ENCODE measurements around the gene THAP4. TPM values are rescaled to one million over a fixed set of nuclear protein-coding genes. Genes with fewer than 3 reads are reported as not detected.
"Not testable (repeated sequence)": the region's sequence is repeated elsewhere in the genome, so short reads cannot be mapped to it uniquely, and the experiment has no call there.

THAP4 gene
- total RNA-seq, 2 experiments from 2014 or later = 27.5 to 31.4 TPM

DNA sequence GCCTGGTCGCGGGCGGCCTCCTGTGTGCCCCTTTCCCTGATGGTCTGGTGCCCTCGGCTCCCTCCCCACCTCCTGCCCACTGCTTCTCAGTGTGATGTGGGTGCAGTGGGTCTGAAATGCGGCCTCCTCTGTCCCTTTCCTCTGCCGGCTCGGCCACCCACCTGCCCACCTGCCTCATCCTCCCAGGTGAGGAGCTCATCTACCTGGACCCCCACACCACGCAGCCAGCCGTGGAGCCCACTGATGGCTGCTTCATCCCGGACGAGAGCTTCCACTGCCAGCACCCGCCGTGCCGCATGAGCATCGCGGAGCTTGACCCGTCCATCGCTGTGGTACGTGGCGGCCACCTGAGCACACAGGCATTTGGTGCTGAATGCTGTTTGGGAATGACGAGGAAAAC, 31.4 kb upstream of the THAP4 start:
- Histone ChIP-seq H3K36me3 (ENCODE audit: insufficient read depth, low read length) (peaks cover 45% of the 10 kb centered on the region), H3K9me3 (ENCODE audit: control insufficient read depth in 1 of 2, insufficient read depth in 1 of 2, low read length in 2 of 2) (no peaks in the 10 kb centered on the region), H3K27ac (ENCODE audit: low read depth in 1 of 2, low read length in 2 of 2) (no peak overlapping the region), H3K4me3 (ENCODE audit: low read length) (no peak overlapping the region), H3K4me1 (ENCODE audit: insufficient read depth, low read length) (peaks cover 4% of the 10 kb centered on the region), H3K27me3 (ENCODE audit: control insufficient read depth in 1 of 2, insufficient read depth in 2 of 2, low read length in 2 of 2) (no peaks in the 10 kb centered on the region)
- ChIA-PET POLR2A (no interaction called here), CTCF (no interaction called here)
- no peak for DNase-seq
- no peak for ATAC-seq (ENCODE audit: poor library complexity)
- TF ChIP-seq, protein P1, sequence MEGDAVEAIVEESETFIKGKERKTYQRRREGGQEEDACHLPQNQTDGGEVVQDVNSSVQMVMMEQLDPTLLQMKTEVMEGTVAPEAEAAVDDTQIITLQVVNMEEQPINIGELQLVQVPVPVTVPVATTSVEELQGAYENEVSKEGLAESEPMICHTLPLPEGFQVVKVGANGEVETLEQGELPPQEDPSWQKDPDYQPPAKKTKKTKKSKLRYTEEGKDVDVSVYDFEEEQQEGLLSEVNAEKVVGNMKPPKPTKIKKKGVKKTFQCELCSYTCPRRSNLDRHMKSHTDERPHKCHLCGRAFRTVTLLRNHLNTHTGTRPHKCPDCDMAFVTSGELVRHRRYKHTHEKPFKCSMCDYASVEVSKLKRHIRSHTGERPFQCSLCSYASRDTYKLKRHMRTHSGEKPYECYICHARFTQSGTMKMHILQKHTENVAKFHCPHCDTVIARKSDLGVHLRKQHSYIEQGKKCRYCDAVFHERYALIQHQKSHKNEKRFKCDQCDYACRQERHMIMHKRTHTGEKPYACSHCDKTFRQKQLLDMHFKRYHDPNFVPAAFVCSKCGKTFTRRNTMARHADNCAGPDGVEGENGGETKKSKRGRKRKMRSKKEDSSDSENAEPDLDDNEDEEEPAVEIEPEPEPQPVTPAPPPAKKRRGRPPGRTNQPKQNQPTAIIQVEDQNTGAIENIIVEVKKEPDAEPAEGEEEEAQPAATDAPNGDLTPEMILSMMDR (IDR thresholded peaks at IDR 0.05) = no peak
- H3K27ac Mint-ChIP-seq = no peak overlapping the region
- no peaks in the 10 kb centered on the region for H3K9me3 Mint-ChIP-seq
- no peak overlapping the region for H3K4me3 Mint-ChIP-seq
- no peaks in the 10 kb centered on the region for H3K27me3 Mint-ChIP-seq
- peaks cover 5% of the 10 kb centered on the region for H3K4me1 Mint-ChIP-seq (ENCODE audit: low read depth)
- intact Hi-C loops (cut with DNase I, micrococcal nuclease) = no loop called here
- peaks cover 38% of the 10 kb centered on the region for H3K36me3 Mint-ChIP-seq (ENCODE audit: low read depth)

DNA sequence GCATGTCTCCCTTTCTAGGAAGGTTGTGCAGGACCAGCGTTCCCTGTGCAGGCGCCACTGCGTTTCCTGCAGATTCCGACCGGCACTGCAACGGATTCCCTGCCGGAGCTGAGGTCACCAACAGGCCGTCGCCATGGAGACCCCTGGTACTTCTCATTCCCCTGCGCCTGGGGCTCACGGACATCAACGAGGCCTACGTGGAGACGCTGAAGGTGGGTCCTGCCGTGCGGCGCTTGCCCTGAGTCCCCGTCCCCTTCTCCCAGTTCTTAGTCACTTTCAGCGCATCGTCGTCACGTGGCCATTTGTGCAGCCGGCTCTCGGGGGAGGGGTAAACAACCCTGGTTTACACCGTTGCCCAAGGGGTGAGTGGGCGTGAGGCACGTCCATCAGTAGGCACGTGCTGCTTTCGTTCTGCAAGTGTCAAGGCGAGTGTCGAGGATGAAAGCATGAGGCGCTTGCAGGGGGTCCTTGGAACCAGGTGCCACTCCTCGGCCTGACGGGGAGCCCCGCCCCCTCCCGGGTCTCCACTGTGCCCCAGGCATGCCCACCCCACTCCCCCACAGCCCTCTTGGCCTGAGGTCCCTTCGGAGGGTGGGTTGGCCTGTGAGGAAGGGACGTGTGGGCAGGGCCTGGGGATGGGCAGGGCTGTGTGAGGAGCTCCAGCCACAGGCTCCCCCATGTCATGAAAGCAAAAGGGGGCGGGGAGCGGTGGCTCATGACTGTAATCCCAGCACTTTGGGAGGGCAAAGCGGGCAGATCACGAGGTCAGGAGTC, 29.9 kb upstream of the THAP4 start:
- H3K27ac Mint-ChIP-seq = no peak overlapping the region
- Histone ChIP-seq H3K4me1 (ENCODE audit: insufficient read depth, low read length) (peaks cover 4% of the 10 kb centered on the region), H3K27ac (ENCODE audit: low read depth in 1 of 2, low read length in 2 of 2) (no peak overlapping the region), H3K27me3 (ENCODE audit: control insufficient read depth in 1 of 2, insufficient read depth in 2 of 2, low read length in 2 of 2) (no peaks in the 10 kb centered on the region), H3K36me3 (ENCODE audit: insufficient read depth, low read length) (peaks cover 44% of the 10 kb centered on the region), H3K9me3 (ENCODE audit: control insufficient read depth in 1 of 2, insufficient read depth in 1 of 2, low read length in 2 of 2) (no peaks in the 10 kb centered on the region), H3K4me3 (ENCODE audit: low read length) (no peak overlapping the region)
- H3K9me3 Mint-ChIP-seq = no peaks in the 10 kb centered on the region
- ChIA-PET POLR2A (no interaction called here), CTCF (no interaction called here)
- H3K4me3 Mint-ChIP-seq = no peak overlapping the region
- H3K36me3 Mint-ChIP-seq (ENCODE audit: low read depth) = peaks cover 44% of the 10 kb centered on the region
- ATAC-seq (ENCODE audit: poor library complexity) = no peak
- TF ChIP-seq, protein P1 (IDR thresholded peaks at IDR 0.05) = no peak
- intact Hi-C loops (cut with DNase I, micrococcal nuclease) = loop anchor here in 1 of 2 experiments (2.0 kb wide), 1 partner anchor 212 kb away; no protein-coding TSS in a partner anchor
- no peaks in the 10 kb centered on the region for H3K27me3 Mint-ChIP-seq
- peaks cover 5% of the 10 kb centered on the region for H3K4me1 Mint-ChIP-seq (ENCODE audit: low read depth)
- no peak for DNase-seq

DNA sequence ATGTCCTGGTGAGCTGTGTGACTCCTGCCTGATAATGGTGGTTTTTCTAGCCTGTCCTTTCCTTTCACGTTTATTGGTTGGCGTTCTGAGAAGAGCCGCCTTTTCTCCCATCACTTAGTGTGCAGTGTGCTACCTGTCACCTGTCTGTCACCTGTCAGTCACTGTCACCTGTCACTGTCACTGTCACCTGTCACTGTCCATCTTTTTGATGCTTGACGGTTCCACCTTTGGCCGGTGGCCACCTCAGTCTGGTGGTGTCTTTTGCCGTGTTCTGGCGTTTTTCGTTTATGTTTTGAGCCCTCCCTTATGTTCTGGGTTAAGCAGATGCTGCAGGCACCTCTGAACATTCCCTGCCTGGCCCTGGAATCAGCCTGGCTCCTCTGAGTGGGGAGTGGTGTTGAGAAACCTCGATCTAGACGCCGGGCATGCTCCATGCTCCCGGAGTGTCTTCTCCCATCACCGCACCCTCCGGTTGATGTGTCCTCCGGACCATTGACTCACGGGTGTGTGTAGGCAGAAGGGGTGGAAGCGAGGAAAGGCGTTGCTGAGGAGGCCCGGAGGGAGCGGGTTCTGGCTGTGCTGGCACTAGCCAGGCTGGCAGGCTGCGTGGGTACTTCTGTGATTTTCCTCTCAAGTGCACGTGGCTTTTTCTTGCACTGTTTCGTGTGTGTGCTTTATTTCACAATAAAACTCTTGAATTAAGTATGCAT, 28.9 kb upstream of the THAP4 start:
- Histone ChIP-seq H3K4me1 (ENCODE audit: insufficient read depth, low read length) (peaks cover 4% of the 10 kb centered on the region), H3K4me3 (ENCODE audit: low read length) (no peak overlapping the region), H3K27me3 (ENCODE audit: control insufficient read depth in 1 of 2, insufficient read depth in 2 of 2, low read length in 2 of 2) (no peaks in the 10 kb centered on the region), H3K36me3 (ENCODE audit: insufficient read depth, low read length) (peaks cover 44% of the 10 kb centered on the region), H3K9me3 (ENCODE audit: control insufficient read depth in 1 of 2, insufficient read depth in 1 of 2, low read length in 2 of 2) (no peaks in the 10 kb centered on the region), H3K27ac (ENCODE audit: low read depth in 1 of 2, low read length in 2 of 2) (no peak overlapping the region)
- intact Hi-C loops (cut with DNase I, micrococcal nuclease) = loop anchor here in 1 of 2 experiments (2.0 kb wide), 1 partner anchor 213 kb away; no protein-coding TSS in a partner anchor
- Mint-ChIP-seq H3K36me3 (ENCODE audit: low read depth) (peaks cover 43% of the 10 kb centered on the region), H3K27ac (no peak overlapping the region), H3K4me3 (no peak overlapping the region), H3K9me3 (no peaks in the 10 kb centered on the region), H3K27me3 (no peaks in the 10 kb centered on the region), H3K4me1 (ENCODE audit: low read depth) (peaks cover 5% of the 10 kb centered on the region)
- ChIA-PET CTCF (interaction anchor here (0.6 kb wide), 1 partner anchor 11 kb away, joined by 4 read pairs; no protein-coding TSS in a partner anchor), POLR2A (no interaction called here)
- no peak for ATAC-seq (ENCODE audit: poor library complexity)
- DNase-seq = no peak
- TF ChIP-seq, protein P1 (IDR thresholded peaks at IDR 0.05) = no peak

DNA sequence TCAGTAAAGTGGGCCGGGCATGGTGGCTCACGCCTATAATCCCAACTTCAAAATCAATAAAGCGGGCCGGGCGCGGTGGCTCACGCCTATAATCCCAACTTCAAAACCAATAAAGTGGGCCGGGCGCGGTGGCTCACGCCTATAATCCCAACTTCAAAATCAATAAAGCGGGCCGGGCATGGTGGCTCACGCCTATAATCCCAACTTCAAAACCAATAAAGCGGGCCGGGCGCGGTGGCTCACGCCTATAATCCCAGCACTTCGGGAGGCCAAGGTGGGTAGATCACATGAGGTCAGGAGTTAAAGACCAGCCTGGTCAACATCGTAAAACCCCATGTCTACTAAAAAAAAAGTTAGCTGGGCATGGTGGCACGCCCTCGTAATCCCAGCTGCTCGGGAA, 25.8 kb upstream of the THAP4 start:
- H3K4me3 ChIP-seq (ENCODE audit: low read length); H3K4me1 ChIP-seq (ENCODE audit: insufficient read depth, low read length); H3K9me3 Mint-ChIP-seq; H3K27me3 ChIP-seq (ENCODE audit: control insufficient read depth in 1 of 2, insufficient read depth in 2 of 2, low read length in 2 of 2); DNase-seq; H3K27ac Mint-ChIP-seq; H3K4me1 Mint-ChIP-seq (ENCODE audit: low read depth); ATAC-seq (ENCODE audit: poor library complexity); H3K27ac ChIP-seq (ENCODE audit: low read depth in 1 of 2, low read length in 2 of 2); H3K9me3 ChIP-seq (ENCODE audit: control insufficient read depth in 1 of 2, insufficient read depth in 1 of 2, low read length in 2 of 2); CTCF ChIA-PET; H3K27me3 Mint-ChIP-seq; POLR2A ChIA-PET; intact Hi-C loops (cut with DNase I, micrococcal nuclease); H3K4me3 Mint-ChIP-seq: not testable (repeated sequence)
- H3K36me3 ChIP-seq (ENCODE audit: insufficient read depth, low read length) = peaks cover 49% of the 10 kb centered on the region
- H3K36me3 Mint-ChIP-seq (ENCODE audit: low read depth) = peaks cover 39% of the 10 kb centered on the region

Measured in CD4-positive, alpha-beta T cell (primary cell).